GM18526 (cell line): Measurements from ENCODE around the gene RAB31.

Source experiments
- POLR2A ChIP-seq: IDR thresholded peaks from 3 replicates; pipeline ENCODE4 v1.6.1; 2011; ENCODE audit not compliant: insufficient read length; ENCODE audit errors: extremely low read depth

RAB31 gene

GRCh38 chr18:9753846-9754245 is 45.7 kb downstream of the RAB31 start:
- no peak for TF ChIP-seq POLR2A

DNA sequence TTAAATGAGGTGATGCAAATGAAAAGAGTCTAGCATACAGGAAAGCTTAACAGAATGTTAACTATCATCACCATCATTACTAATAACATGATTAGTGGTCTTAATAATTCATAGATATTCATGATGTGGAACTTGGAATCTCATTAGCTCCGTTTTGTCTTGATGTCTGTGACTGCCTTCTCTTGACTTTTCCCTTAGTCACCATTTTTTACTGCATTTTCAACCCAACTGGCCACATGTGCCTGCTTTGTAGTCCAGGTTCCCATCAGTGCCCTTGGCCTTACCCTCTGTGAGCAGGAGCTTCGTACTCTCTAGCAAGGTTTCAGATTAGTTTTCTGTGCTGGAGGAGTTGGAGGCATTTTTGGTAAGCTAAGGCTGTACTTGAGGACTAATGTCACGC is 47.0 kb downstream of the RAB31 start:
- TF ChIP-seq POLR2A, result no peak

DNA sequence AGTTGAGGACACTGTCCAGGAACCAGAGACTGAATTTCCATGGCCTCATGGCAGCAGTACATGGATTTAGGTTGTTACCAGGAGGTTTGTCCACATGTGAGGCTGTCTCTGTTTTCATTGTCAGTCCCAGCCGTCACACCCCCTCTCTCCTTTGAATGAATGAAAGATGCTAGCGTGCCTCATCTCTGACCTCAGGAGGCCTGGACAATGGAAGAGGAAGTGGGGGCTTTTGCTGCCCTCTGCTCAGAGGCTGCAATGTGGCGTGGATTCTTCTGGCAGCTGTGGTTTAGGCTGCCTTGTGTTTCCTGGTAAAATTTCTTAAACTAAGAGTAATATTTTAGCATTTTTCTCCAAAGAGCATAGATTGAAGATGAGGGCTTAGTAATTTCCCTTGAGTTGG is 47.5 kb downstream of the RAB31 start:
- TF ChIP-seq POLR2A, result no peak

DNA sequence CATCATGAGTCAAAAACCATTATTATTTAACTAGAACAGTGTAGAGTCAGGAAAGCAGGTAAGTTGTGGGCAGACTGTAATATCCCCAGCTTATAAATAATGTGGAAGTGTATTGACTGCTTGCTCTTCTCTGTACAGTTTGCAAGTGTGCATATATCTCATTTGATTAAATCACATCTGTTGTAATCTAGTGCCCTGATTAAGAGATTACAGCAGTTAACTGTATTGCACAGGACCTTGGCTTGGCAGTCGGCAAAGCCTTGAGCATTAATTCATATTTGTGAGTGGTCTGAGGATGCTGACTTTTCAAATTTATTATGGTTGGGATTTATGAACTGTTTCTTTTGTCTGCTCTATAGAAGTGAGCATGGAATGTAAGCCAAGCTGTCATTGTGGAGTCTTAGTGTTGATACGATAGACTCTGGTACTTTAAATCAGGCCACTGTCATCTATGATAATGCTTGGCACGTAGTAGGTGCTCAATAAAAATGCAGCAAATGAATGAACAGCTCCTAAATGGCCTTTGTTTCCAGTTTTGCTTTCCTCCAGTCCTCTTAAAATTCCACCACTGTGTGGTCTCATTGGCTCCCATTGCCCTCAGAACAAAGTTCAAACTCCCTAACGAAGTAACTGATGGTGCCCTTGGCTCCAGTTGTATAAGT is 48.3 kb downstream of the RAB31 start:
- no peak for TF ChIP-seq POLR2A

DNA sequence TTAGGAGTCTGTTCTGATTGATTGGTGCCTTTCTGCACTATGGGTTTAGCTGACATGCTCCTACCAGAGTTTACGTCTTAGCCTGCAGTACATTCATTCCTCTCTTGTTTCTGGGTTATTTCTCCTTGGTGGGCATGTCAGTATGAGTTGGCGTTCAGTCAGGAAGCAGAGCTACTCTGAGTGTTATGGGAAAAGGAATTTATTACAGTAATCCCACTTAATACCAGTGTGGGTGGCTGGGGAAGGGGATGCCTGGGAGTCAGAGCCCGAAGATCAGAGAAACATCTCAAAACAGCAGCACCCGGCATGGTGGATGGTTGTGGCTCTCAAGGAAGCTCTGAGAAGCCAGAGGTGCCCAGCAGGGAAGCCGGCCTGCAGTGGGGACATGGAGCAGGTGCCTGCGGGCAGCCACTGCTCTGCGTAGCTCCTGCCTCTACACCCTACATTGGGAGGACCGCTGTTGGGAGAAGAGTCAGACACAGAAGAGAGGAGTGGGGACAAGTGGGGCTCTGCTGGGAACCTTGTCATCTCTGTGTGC is 48.9 kb downstream of the RAB31 start:
- no peak for TF ChIP-seq POLR2A

- TF ChIP-seq POLR2A, result no peak
Measured at GRCh38 chr18:9757827-9758621, 49.9 kb downstream of the RAB31 start.

DNA sequence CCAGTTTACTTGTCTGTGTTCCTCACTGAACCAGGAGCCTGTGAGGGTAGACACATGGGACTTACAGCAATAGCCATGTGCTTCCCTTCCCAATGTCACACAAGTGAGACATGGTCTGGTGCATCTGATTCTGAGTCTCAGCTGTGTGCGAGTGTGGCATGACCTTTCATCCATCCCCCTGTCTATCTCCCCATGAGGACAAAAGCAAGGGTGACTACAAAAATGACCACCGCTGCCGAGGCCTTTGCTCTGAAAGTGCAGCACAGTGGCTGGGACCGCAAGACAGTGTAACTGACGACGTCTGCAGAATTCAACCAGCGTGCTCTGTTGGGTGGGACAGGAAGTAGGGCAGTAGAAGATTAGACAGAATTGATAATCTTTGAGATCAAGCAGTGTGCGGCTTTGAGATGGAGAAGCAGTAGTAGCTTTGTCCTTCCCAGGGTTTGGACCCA is 50.5 kb downstream of the RAB31 start:
- no peak for TF ChIP-seq POLR2A

DNA sequence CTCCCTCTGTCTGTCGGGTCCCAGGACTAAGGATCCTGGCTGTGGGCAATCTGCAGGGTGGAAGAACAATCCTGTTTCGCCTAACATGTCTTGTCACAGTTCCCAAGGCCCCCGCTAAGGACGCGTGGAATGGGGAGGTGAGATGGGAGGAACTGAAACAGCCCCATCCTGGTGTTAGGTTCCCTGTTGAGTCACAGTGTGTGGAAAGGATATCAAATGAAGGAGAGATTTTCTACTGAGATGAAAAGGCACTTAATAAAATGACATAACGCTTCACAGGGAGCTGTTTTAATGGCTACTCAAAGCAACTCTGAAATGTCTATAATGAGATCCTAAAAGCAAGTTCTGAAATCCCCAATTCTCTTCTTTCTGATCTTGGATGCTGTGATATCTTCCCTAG is 52.5 kb downstream of the RAB31 start:
- TF ChIP-seq POLR2A, result no peak

- no peak for TF ChIP-seq POLR2A
Measured at GRCh38 chr18:9762526-9762925, 54.4 kb downstream of the RAB31 start.

DNA sequence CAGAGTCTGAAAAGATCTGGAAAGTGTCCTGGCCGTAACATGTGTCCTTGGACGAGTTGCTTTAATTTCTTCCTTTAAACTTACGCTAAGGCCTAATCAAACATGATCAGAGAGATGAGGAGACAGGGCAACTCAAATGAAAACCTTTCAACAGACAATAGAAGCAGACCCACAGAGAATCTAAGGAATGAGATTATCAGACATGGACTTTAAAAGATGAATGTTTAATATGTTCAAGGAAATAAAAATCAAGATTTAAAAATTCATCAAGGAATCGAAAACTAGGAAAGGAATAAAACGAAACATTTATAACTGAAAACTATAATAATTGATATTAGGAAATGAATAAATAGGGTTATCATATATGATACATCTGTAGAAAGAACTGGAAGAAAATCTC is 55.1 kb downstream of the RAB31 start:
- TF ChIP-seq POLR2A, result no peak

DNA sequence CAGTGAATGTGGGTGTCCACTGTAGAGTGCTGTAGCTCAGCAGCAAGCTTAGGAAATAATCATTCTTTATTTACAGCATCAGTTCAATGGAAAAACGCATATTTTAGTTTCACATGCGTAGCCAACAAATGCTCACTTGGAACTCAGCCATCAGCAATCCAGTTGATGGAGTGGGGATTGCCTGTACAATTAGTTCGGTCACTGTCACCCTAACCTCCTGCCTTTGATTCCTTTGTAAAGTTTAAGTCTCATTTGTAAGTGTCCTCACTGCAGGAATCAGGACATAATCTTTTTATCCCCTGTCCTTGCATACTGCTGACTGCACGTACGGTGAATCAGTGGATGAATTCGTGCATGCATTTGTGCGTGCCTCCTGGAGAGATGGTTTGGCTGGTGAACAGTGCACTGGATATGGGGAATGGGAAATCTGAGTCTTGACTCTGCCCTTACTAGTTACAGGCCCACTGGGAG is 55.9 kb downstream of the RAB31 start:
- no peak for TF ChIP-seq POLR2A

DNA sequence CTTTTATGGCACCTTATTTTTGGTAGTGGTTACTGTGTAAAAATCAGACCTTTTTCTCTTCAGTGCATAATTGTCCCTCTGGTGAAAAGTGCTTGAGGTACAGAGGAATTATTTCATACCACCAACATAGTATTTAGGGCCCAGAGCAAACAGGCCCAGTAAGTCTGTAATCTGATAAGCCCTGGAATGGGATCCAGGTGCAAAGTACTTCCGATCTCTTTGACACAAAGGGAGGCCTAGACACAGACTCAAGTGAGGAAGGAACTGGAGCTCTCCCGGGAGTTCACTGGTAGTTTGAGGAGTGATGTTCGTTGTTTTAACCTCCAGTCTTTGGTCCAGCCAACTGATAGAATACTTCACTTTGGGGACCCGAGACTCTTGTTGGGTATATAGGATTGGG is 57.4 kb downstream of the RAB31 start:
- no peak for TF ChIP-seq POLR2A

DNA sequence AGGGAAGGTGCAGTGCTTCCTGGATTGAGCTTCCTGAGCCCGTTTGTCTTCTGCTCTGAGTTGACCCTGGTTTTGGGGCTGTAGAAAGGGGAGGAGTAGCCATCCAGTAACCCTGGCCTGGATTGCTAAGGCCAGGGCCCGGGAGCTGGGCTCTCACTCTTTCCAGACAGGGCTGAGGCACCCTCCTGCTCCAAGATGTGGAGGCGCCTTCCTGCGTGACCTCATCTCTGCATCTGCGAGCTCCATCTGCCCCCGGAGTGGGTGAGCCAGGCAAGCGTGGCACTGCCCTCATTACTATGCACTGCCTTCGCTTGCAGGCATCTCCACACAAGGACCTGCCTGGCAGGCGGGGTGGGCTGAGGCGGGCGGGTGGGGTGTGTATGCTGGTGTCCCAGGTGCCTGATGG is 58.0 kb downstream of the RAB31 start:
- TF ChIP-seq POLR2A, result no peak

GRCh38 chr18:9766740-9767139 is 58.6 kb downstream of the RAB31 start:
- no peak for TF ChIP-seq POLR2A

DNA sequence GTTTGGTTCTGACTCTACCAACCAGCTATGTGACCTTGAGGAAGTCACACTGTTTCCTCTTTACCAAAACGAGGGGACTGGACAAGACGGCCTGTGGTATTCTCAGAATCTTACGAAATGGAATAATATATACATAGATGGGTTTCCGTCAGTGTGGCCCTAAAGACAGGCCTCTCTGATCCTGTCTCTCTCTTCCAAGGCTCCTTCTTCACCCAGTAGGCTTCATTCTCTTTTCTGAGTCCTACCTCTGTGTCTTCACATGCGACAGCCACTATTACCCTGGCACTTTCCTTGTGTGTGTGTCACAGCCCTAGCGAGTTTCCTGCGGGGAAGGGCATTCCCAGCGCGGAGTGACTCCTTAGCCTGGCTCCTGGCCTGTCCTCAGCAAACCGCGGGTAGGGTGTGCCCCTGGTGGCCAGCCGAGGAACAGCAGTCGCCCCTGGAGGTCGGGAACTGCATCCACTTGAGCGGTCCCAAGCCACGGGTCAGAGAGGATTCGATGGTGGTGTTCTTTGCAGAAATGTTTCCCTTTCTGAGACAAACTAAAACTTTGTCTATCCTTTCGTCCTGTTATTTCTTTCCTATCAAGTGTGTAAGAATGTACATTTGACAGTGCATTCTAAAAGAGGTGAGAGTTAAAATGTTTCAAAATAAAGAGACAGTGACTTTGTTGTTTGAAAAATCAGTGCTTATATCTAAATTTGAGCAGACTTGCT is 63.3 kb downstream of the RAB31 start:
- no peak for TF ChIP-seq POLR2A

- no peak for TF ChIP-seq POLR2A
Measured at GRCh38 chr18:9771977-9772660, 64.0 kb downstream of the RAB31 start.
